Glutamatergic neuron (in vitro differentiated cells): ENCODE data around the gene SUGCT. TPM values are rescaled to one million over a fixed set of nuclear protein-coding genes. Genes with fewer than 3 reads are reported as not detected.
"Not testable (repeated sequence)": the region's sequence is repeated elsewhere in the genome, so short reads cannot be mapped to it uniquely, and the experiment has no call there.

ENCODE experiments used
- DNase-seq: peaks from one replicate; pipeline ENCODE4 v3.0.0; 2022
- H3K27ac Mint-ChIP-seq: one replicate; pipeline ENCODE4 v1.8.0; 2020; ENCODE audit warnings: mild to moderate bottlenecking, mixed read lengths, inconsistent platforms; ENCODE audit not compliant: unreplicated experiment
- H3K27me3 Mint-ChIP-seq: one replicate; pipeline ENCODE4 v1.8.0; 2020; ENCODE audit warnings: mild to moderate bottlenecking, moderate library complexity, mixed read lengths, inconsistent platforms; ENCODE audit not compliant: unreplicated experiment
- H3K36me3 Mint-ChIP-seq: one replicate; pipeline ENCODE4 v1.8.0; 2020; ENCODE audit warnings: mild to moderate bottlenecking, mixed read lengths, inconsistent platforms; ENCODE audit not compliant: unreplicated experiment
- H3K4me1 Mint-ChIP-seq: one replicate; pipeline ENCODE4 v1.8.0; 2020; ENCODE audit warnings: mild to moderate bottlenecking, low read depth, mixed read lengths, inconsistent platforms; ENCODE audit not compliant: unreplicated experiment
- H3K4me3 Mint-ChIP-seq: one replicate; pipeline ENCODE4 v1.8.0; 2020; ENCODE audit warnings: mild to moderate bottlenecking, mixed read lengths, inconsistent platforms; ENCODE audit not compliant: unreplicated experiment
- H3K9me3 Mint-ChIP-seq: one replicate; pipeline ENCODE4 v1.8.0; 2020; ENCODE audit warnings: mild to moderate bottlenecking, moderate library complexity, mixed read lengths, inconsistent platforms; ENCODE audit not compliant: unreplicated experiment
- CTCF ChIP-seq: fragments of 200-600 bp; sonication (generic); IDR thresholded peaks from one replicate; pipeline ENCODE4 v1.5.0; 2021; ENCODE audit not compliant: partially characterized antibody, unreplicated experiment
- total RNA-seq: library from RNA; stranded (reverse); fragmentation: NEBNext Ultra II Directional; extraction: Animal tissue kit (Norgen Biotek cat#: 25700); gene quantifications from one replicate; pipeline ENCODE4 v1.2.1, GENCODE V29; 2021; ENCODE audit not compliant: unreplicated experiment

The SUGCT gene
- total RNA-seq, 1 donor from 2014 or later: 1.2 TPM

DNA sequence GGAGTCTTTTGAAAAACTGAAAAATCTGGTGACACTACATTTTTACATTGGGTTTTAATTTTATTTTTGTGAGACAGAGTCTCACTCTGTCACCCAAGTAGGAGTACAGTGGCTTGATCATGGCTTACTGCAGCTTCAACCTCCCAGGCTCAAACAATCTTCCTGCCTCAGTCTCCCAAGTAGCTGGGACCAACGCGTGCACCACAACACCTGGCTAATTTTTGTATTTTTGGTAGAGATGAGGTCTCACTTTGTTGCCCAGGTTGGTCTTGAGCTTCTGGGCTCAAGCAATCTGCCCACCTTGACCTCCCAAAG, 11.9 kb upstream of the SUGCT start:
- Mint-ChIP-seq H3K9me3 (no peaks in the 10 kb centered on the region), H3K36me3 (no peaks in the 10 kb centered on the region), H3K27me3 (no peaks in the 10 kb centered on the region), H3K4me1 (no peaks in the 10 kb centered on the region), H3K4me3 (no peak overlapping the region), H3K27ac (no peak overlapping the region)
- no peak for DNase-seq
- TF ChIP-seq CTCF: no peak

DNA sequence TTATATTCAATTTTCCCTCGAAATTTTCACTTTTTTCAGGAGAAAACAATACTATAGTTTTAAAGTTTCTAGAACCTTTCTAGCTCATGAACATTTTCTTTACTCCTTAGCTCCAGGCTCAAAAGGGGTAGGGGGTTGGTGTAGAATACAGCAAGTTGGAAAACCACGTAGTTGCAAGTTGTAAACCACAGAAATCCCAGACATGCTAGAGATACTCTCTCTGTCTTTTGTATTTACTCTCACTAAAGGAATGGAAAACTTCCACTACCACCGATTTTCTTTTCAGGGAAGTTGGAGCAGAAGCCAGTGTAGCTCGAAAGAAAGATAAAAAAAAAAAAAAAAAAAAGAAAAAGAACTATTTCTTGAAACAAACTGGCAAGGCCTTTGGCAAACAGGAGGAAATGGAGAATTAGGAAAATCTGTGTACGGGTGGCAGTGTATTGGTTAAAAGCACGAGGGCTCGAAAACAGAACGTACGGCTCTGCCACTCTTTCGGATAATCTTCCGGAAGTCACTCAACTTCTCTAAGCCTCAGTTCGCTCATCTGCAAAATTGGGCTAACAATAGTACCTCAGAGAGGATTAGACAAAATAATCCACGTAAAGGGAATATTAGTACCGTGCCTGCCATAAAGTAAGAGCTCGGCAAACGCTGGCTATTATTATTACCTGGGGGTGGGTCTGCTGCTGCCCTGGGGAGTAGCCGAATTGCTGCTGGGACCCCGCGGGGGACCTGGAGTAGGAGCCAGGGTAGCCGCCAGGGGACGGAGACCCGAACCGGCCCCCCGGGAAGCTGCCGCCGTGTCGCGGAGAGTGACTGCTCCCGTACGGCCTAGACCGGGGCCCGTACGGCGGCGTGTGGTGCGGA, 1.0 kb upstream of the SUGCT start:
- peak; percentile 64 for DNase-seq
- Mint-ChIP-seq H3K9me3 (peaks cover 8% of the 10 kb centered on the region), H3K4me3 (peak overlapping the region; percentile 90)

DNA sequence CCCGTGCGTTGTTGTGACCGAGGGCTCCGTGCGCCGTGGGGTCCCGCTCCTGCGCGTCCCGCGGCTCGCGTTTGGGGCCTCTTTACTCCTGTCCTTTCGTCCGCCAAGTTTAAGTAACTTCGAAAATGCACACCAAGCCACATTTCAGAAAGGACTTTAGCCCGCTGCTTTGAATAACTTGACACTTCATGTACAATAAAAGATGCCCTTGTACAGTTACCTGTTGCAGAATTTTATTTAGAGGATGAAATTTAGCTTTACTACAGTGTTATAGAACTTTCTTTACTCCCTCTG, 459 bp downstream of the SUGCT start:
- peak overlapping the region; percentile 86 for H3K4me3 Mint-ChIP-seq
- peaks cover 8% of the 10 kb centered on the region for H3K9me3 Mint-ChIP-seq
- no peak overlapping the region for H3K27ac Mint-ChIP-seq
- no peaks in the 10 kb centered on the region for H3K36me3 Mint-ChIP-seq
- no peak for TF ChIP-seq CTCF
- peaks cover 2% of the 10 kb centered on the region for H3K4me1 Mint-ChIP-seq
- DNase-seq: no peak
- peaks cover 2% of the 10 kb centered on the region for H3K27me3 Mint-ChIP-seq

More for the DNA sequence above, 1.0 kb upstream of the SUGCT start:
- H3K27ac Mint-ChIP-seq: peak overlapping the region; percentile 75
- peaks cover 2% of the 10 kb centered on the region for H3K4me1 Mint-ChIP-seq
- no peaks in the 10 kb centered on the region for H3K36me3 Mint-ChIP-seq
- peaks cover 2% of the 10 kb centered on the region for H3K27me3 Mint-ChIP-seq
- no peak for TF ChIP-seq CTCF

DNA sequence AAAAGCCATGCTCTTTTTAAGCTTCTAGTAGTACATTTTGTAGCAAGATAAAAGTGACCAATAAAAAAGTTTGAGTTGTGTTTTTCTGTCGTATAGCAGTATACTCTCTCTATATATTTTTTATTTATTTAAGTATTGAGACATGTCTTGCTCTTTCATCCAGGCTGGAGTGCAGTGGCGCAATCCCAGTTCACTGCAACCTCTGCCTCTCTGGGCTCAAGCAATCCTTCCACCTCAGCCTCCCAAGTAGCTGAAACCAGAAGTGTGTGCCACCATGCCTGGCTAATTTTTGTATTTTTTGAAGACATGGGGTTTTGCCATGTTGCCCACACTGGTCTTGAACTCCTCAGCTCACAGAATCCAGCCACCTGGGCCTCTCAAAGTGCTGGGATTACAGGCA, 2.8 kb downstream of the SUGCT start:
- Mint-ChIP-seq H3K36me3 (no peaks in the 10 kb centered on the region), H3K4me1 (peaks cover 2% of the 10 kb centered on the region), H3K27ac (no peak overlapping the region), H3K27me3 (peaks cover 2% of the 10 kb centered on the region), H3K4me3 (no peak overlapping the region), H3K9me3 (peaks cover 8% of the 10 kb centered on the region)
- no peak for DNase-seq
- no peak for TF ChIP-seq CTCF

DNA sequence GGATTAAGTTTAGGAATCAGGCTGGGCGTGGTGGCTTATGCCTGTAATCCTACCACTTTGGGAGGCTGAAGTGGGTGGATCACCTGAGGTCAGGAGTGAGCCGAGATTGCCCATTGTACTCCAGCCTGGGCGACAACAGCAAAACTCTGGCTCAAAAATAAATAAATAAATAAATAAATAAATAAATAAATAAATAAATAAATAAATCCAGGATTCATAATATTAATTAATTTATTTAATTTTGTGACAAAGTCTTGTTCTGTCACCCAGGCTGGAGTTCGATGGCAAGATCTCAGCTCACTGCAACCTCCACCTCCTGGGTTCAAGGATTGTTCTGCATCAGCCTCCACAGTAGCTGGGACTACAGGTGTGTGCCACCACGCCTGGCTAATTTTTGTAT, 4.2 kb downstream of the SUGCT start:
- Mint-ChIP-seq H3K4me1 (no peaks in the 10 kb centered on the region), H3K9me3 (peaks cover 6% of the 10 kb centered on the region), H3K27ac (no peak overlapping the region), H3K4me3 (no peak overlapping the region), H3K36me3 (no peaks in the 10 kb centered on the region), H3K27me3 (peaks cover 2% of the 10 kb centered on the region)
- no peak for TF ChIP-seq CTCF
- DNase-seq: no peak

DNA sequence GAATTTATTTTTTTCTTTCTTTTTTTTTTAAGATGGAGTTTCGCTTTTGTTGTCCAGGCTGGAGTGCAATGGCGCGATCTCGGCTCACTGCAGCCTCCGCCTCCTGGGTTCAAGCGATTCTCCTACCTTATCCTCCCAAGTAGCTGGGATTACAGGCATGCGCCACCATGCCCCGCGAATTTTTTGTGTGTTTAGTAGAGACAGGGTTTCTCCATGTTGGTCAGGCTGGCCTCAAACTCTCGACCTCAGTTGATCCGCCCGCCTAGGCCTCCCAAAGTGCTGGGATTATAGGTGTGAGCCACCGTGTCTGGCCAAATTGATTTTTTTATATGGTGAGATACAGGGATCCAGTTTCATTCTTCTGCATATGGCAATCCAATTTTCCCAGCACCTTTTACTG, 5.1 kb downstream of the SUGCT start:
- H3K36me3 Mint-ChIP-seq, H3K9me3 Mint-ChIP-seq, H3K27ac Mint-ChIP-seq, DNase-seq, H3K27me3 Mint-ChIP-seq, H3K4me1 Mint-ChIP-seq, H3K4me3 Mint-ChIP-seq: not testable (repeated sequence)

GRCh38 chr7:40141916-40142315, 7.1 kb downstream of the SUGCT start:
- not testable (repeated sequence) for H3K27ac Mint-ChIP-seq, DNase-seq, H3K9me3 Mint-ChIP-seq, H3K4me3 Mint-ChIP-seq, H3K4me1 Mint-ChIP-seq, H3K27me3 Mint-ChIP-seq, H3K36me3 Mint-ChIP-seq
